Measurements from ENCODE around the gene KRT36. TPM values are rescaled to one million over a fixed set of nuclear protein-coding genes. Genes with fewer than 3 reads are reported as not detected.

KRT36 gene
- polyA plus RNA-seq, 1 donor, result not detected

DNA sequence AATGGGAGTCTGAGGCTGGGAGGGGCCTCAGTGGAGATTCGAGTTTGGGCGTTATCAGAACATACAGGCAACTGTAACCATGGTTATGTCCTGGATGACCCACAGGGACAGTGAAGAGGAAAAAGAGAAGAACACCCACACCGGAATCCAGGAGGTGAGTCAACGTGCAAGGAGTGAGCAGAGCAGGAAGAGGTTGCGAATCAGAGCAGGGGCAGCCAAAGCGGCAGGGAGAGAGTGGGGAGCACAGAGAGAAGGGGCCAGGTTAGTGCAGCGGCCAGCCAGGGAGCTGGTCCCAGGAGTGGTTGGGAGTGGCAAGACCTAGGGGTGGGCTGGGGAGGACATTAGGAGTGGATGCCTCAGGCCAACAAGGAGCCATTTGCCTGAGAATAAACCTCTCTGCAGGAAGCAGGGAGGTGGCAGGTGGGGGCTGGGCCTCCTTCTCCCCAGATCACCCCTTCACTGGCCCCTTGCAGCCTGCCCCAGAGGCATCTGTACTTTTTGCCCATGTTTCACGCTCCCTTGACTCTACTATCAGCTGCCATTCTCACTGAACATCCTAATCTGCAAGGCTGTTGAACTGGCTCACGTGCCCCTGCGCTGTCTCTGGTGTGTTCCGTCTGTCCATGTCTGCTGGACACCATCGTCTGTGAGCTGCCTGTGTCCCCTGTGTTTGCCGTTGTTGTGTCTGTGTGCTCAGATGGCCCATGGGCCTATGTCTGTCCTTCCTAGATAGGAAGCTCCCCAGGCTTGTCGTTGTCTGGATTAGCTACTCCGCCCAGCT lies 10.6 kb upstream of the KRT36 start:
- no peak for DNase-seq

DNA sequence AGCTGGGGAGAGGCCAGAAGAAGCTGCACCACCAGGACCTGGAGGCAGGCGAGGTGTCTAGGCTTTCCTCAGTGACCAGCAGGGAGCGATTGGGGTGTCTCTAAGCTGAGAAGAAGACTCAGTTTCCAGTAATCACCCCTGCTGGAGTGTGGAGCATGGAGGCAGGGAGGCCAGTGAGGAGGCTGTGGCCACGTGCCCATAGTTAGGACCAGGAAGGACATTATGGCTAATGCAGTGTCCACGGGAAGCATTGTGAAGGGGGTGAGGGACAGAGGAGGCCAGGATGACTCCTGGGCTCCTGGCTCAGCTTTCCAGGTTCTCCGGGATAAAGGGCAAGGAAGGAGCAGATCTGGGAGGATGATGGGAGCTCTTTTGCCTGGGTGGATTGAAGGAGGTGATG lies 10.0 kb upstream of the KRT36 start:
- no peak for DNase-seq

DNA sequence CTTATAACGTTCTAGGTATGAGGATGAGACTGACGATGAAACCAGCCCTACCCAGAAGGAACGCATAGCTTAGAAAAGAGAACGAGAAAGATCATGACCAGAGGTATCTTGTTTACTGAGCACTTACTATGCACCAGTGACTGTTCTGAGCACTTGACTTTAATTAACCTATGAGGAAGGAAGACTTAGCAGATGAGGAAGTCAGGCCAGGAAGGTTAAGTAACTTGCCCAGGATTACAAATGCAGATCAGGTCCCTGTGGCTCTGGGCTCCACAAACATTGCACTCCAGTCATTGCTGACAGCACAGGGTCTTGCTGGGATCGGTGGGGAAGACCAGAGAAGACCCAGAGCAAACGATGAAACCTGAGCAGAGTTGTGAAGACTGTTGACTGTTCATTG lies 8.6 kb upstream of the KRT36 start:
- DNase-seq, result no peak

DNA sequence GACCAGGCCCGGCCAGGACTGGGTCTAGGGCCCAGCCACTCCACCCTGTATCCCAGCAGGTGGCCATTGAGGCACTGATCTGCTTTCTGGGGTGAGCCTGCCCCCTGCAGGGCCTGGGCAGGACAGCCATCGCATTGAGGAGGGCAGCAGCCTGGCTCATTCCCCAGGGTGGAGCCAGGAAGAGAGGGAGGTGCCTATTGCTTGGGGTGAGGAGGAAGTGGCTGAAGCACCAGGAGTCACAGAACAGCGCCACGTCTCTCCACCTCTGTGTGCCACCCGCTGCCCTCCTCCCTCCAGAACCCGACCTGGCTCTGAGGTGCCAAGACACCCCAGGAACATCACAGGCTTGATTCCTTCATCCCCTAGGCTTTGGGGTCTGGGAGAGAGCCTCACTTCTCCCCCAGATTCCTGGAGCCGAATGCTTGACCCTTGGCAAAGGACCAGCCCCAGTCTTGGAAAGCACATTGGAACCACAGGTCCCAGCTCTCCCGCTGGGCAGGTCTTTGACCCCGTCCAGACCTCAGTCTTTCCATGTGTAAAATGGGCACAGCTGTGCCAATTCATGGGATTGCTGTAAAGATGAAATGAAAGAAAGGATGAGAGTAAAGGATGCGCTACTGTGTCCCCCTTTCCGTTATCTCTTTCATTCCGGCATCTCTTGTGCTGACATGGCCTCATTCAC lies 7.2 kb upstream of the KRT36 start:
- DNase-seq, result no peak

DNA sequence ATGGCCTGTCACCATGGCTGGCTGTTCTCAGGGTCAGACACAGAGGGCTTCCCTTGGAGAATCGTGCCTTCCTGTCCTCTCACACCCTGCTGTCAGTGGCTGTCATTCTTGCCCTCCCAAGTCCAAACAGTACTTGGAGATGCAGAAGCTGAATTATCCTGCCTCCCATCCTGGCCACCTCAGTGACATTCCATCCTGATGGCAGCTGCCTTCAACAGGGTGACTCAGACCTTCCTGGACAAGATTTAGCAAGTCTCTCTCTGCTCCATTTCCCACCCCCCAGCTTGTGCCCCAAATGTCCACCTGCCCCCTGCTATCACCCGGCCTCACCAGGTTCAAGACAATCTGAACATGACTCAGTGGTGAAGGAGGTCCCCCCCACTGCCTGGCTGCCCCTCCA lies 4.8 kb upstream of the KRT36 start:
- DNase-seq, result no peak

DNA sequence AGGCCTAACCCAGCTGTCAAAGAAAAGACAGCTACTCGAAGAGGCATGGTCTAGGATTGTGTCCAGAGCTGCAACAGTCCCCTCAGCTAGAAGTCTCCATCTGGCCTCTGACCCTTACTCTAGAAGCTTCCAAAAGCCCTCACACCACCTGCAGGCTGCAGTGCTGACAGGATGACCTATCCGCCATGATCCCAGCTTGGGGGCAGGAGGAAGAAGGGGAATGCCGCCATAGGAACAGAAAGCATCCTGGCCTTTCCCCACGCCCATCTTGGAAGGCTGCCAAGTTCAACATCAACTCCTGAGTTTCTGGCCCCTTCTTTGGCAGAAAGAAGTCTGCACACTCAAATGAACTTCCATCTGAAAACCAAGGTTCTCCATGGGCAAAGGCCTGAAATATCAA lies 3.1 kb upstream of the KRT36 start:
- DNase-seq, result no peak

DNA sequence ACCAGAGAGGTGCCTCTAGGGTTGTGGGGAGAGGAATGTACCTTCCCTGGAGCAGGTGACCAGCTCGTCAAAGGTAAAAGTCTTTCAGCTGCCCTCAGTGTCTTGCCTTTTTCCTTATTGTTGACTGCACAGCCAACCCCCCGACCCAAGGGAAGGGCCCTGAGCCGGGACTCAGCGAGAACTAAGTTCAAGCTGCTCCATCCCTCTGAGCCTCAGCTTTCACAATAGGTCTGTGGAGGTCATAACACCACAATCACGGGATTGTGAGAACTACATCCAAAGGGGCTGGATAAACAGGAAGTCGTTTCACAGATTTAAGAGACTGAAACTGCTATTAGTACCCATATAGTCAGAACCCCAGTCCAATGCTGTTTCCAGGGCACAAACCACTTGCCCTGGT lies 2.6 kb upstream of the KRT36 start:
- no peak for DNase-seq

DNA sequence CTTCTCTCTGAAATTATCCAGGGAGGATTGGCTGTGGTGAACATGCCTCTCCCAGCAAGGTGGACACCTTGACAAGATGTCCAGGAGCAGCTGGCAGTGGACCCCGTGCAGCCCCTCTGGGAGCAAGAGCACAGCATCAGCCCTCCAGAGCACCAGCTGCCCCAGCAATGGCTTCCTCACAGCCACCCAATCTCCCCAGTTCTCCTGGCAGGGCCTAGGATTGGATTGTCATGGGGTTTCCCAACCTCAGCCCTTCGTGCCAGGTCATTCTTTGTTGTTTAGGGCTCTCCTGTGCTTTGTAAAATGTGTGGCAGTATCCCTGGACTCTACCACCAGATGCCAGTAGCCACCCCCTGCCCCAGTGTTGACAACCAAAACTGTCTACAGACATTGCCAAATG lies 1.8 kb upstream of the KRT36 start:
- no peak for DNase-seq

DNA sequence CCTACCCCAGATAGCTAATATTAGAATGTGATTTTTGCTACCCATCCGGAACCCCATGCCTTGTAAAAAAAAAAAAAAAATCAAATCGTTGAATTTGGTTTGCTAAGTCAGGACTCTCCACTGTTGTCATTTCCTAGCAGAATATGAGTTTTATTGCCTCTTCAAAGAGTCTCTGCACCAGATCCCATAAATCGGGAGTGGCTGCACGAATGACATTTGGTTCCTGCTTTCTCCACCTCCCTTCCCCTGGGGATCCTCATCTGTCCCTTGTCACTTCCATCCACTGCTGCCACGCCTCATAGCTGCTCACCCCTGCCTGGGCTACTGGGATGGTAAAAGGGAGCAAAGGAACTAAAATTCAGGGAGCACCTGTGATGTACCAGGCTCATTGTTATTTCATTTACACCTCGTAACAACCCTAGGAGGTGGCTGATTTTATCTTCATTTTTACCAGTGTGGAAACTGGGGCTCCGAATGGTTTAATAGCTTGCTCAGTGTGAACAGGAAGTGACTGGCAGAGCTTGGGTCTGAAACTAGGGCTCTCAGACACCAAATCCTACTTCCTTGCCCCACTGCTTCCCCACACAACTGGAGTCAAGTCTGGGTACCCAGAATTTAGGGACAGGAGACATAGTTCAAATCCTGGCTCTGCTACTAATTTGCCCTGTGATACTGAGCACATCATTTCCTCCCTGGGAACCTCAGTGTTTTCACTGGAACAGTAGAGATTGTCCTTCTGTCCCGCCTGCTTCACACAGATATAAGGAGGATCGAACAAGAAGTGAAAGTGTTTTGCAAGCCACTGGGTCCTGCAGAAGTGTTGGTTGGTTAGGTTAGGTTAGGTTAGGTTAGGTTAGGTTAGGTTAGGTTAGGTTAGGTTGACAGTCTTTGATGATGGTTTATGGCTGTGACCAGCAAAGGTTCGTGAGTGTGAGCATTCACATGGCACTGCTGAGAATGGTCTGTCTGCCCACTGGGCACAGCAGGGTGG lies 585 bp upstream of the KRT36 start:
- no peak for DNase-seq

DNA sequence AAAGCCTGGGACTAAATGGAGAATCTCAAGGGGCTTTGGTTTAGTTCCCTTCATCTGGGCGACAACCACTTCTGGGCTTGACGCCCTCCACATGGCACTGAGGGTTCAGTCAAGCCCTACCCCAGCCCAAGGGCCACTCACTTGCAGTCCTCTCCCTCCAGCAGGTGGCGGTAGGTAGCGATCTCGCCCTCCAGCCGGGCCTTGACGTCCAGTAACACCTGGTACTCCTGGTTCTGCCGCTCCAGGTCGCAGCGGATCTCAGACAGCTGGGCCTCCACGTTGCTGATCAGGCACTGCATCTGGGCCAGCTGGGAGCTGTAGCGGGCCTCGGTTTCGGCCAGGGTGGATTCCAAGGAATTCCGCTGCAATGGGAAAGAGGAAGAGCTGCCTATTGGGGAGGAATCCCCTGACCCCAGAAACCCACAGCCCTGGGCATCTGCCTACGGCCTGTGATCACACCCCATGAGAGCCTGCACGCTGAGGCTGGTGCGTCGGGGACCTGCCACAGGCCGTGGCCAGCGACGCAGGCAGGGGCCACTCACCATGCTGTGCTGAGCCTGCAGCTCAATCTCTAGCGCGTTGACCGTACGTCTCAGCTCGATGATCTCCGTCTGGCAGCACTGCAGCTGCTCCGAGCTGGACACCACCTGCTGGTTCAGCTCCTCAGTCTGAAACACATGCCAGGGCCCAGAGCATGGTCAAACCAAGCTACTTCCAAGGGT lies 2.7 kb downstream of the KRT36 start:
- no peak for DNase-seq

DNA sequence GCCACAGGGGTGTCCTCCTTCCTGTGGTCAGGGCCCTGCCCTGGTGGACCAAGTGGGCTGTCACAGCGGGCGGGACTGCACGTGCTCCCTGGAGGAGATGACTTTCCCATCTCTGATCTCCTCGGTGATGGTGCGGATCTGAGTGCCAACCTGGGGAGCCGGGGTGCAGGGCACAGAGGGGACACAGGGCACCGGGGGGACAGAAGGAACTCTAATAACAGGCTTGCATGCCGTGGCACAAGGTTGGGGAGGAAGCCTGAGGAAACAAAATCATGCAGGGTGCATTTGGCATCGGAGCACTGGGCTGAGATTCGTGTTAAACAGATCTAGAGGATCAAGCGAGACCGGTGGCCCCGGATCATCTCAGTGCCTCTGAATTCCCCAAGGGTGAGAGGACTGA lies 3.4 kb downstream of the KRT36 start:
- DNase-seq, result no peak

DNA sequence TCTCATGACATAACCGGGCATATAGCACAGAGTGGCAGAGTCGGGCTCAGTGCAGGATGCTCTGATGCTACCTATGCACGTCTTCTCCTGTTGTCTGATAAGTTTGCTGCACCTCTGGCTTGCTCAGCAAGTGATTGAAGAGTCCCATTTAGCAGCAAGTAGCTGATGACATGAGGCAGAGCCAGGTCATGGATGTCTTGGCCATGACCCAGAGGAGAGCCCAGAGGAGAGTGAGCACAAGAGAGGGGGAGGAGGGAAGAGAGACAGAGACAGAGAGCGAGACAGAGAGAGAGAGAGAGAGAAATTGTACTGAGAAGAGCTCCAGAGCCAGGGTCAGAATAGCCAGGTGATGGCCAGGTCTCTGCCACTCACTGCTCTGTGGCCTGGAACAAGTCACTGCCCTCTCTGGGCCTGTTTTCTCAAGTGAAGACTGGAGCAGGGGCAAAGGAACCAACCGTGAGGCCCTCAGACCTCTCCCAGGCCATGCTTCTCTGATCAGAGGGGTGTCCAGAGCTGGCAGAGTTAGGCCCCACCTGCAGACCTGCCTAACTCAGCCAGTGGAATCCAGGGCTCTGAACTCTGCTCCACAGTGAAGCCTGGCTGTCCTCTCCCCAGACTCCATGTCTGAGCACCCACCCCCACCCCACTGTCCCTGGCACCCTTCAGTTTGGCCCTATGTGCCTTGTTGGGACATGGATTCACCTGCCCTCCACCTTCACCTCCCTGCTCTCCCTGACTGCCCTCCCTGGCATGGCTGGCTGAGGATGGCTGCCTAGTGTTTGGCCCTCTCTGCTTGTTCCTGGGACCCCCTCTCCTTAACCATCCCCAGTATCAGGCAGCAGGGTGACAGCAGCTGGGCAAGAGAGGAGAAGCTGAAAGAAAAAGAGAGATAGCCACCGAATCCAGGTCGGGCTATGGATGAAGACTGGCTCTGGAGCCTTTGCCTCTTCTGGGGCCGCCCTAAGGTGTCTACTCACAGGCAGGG lies 4.5 kb downstream of the KRT36 start:
- no peak for DNase-seq

DNA sequence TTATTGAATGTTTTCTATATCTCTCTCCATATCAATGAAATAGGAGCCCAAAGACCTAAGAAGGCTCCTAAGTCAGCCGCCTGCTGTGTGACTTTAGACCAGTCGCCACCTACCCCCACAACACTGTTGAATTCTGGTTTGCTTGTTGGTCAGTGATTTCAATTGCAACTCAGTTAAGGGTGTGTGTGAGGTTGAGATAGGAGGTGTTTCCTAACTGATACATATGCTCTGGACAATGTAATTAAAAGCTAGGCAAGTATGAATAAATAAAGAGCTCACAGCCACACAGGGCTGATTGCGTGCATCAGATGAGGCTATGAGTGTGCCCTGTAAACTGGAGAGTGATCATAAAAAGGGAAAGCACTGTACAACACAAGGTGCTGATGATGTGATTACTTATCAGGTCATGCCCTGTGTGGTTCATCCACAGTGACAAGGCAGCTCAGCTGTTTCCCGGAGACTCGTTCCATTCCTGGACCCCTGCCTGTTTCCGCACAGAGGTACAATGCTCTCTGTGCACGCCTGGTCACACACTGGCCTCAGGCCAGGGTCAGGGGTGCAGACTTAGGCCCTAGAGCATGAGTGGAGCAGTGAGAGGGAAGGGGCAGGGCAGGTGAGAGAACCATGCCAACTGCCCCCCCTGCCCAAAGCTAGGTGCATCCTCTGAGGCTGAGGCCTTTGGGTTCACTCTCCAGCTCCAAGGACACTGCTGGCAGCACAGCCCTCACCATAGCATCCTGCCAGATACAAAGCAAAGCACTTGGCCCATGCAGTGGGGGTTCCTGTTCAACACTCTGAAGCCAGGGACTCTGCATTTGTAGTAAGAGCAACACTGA lies 5.5 kb downstream of the KRT36 start:
- no peak for DNase-seq

DNA sequence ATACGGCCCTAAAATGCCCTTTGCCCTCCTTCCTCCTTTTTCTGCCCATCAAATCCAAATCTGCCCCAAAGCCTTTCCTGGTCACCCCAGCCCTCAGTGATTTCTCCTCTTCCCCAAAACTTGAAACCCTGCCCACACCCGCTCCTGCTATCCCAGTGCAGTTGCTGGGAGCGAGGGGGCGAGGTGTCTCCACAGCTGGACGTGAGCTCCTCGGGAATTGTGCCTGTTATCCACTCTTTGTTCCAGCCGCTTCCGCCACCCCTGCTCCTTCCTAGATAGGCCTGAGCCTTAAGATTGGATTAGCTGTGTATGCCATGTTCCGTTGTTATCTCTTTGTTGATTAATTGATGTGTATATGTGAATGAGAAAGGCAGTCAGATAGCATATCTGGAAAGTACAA lies 6.2 kb downstream of the KRT36 start:
- no peak for DNase-seq

DNA sequence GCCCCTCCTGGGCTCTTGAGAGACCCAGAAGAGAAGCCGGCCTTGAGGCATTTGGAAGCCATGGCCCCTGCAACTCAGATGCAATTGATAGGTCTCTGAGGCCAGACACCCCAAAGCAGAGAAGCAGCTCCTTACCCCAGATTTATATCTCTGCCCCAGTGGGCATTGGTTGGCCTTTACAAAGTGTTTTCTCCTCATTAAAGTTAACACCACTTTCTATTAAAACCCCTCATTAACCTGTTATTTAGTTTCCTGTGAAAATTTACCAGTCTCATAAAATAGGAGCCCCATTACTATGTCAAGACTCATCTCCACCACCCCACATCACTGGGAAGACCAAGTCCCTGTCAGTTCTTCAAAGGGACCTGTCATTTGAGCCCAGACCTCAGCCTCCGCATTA lies 8.7 kb downstream of the KRT36 start, which contains the start of gene KRT35:
KRT35 (minus strand) TSS at position 116 of the 400 bp plus-strand sequence; CDS start at position 62, 54 bp downstream.
- no peak for DNase-seq

DNA sequence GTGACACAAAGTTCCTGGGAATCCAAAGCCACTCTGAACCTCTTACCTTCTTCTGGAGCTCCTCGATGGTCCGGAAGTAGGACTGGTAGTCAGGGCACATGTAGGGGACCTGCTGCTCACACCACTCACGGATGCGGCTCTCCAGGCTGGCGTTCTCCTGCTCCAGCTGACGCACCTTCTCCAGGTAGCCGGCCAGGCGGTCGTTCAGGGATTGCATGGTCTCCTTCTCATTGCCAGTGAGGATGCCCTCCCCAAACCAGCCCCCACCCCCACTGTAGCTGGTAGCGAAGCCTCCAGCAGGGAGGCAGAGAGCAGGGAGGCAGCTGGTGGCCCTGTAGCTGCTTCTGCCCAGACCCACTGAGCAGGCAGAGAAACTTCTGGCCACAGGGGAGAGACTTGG lies 9.1 kb downstream of the KRT36 start:
- DNase-seq, result no peak

DNA sequence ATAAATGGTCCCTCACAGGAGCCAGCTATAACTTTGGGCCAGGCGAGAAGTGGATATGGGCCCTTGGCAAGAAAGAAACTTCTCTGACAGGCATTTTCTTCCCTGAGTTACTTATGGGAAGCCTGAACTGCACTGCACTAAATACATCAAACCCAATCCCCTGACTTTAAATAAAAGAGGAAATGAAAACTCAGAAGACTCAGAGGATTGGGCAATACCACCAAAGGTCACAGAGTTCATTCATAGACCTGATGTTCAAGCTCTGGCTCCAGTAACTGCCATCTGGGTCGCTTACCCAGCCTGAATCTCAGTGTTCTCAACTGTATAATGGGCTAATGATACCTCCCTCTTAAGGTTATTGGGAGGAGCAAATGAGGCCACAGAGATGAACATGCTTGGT lies 9.6 kb downstream of the KRT36 start:
- no peak for DNase-seq

DNA sequence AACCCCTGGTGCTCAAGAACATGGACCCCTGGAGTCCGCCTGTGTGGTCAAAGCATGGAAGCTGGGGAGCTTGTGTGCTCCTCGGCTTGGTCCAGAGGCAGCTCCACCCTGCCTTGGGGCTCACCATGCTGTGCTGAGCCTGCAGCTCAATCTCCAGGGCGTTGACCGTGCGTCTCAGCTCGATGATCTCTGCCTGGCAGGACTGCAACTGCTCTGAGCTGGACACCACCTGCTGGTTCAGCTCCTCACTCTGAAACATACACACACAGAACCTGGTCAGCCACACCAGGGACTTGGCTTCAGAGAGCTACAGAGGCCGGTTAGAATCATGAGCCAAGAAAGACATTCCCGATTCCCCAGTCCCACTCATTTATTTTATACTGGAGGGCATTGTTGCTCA lies 11.5 kb downstream of the KRT36 start:
- no peak for DNase-seq

DNA sequence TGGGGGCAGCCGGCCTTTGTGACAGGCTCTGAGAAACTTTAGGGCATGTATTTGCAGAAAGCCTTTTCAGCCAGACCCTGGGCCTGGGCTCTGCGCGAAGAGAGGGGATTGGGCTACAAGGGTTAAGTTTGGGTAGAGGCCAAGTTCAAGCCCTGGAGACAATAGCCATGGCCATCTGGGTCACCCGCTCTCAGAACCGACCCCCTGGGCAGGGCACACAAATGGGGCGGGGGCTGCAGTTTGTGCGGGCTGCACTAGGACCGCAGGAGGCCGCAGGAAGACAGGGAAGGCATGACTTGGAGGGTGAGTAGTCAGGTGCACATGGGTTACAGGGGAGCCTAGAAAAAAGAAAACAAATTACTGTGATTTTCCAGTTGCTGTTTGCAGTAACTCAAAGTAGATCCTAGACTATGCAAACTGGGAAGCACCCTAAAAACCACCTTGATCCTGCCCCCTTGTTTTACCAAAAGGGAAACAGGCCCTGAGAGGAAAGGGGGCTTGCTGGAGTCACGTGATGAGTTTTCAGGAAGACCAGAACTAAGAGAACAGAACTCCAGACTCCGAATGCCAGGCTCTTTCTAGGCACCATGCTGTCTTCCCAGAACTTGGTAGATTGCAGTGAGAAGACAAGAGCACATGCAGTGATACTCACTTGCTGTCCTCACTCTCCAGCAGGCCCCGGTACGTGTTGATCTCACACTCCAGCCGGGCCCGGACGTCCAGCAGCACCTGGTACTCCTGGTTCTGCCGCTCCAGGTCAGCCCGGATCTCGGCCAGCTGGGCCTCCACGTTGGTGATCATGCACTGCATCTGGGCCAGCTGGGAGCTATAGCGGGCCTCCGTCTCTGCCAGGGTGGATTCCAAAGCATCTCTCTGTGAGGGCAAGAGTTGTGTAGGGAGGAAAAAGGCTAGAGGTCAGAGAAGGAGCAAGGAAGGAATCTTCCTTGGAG lies 12.6 kb downstream of the KRT36 start:
- no peak for DNase-seq

All from hindlimb muscle (tissue), 1 donor.